ENCODE measurements around the gene OTOG.

OTOG gene

DNA sequence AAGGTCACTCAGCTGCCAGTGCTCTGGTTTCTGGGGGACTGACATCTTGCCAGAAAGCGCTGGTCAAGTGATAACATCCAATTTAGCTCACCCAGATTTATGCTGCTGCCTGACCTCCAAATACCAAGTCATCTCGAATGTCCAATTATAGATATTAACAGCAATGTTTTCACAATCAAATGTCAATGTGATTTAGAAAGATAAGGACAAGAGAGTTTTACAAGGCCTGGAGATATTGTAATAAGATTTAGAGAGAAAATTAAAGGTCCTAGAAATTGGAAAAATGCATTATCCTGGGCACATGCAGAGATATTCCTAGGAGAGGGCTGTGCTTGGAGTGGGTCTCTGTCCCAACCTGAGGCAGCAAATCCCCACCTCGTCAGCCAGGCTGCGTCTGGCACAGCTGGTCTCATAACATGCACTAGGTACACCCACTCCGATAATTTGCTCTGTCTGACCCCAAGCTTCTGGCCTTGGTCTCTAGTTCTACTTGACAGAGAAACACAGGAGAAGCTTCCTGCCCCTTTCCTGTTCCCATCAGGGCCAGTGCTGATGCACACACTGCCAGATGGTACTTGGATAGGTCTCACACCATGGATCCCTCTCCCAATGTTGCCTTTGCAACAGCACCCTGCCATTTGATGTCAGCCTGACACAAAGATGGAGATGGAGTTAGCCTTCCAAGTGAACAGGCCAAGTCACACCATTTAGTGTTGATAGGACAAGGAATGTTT, 31.4 kb upstream of the OTOG start:
- Histone ChIP-seq H3K27ac (ENCODE audit: low read length) (no peak overlapping the region), H3K4me1 (ENCODE audit: insufficient read depth, low read length) (no peaks in the 10 kb centered on the region), H4K20me1 (ENCODE audit: insufficient read depth, low read length) (no peaks in the 10 kb centered on the region), H3K4me2 (ENCODE audit: insufficient read depth, low read length) (no peak overlapping the region), H3K79me2 (ENCODE audit: insufficient read depth, low read length) (no peaks in the 10 kb centered on the region), H3K9me3 (ENCODE audit: insufficient read depth, low read length, severe bottlenecking) (no peaks in the 10 kb centered on the region), H3K4me3 (ENCODE audit: low read depth in 1 of 2, low read length in 2 of 2) (no peak overlapping the region), H3K36me3 (ENCODE audit: insufficient read depth, low read length) (no peaks in the 10 kb centered on the region), H2AFZ (ENCODE audit: low read depth, low read length) (no peak overlapping the region), H3K9ac (ENCODE audit: low read depth, low read length) (no peak overlapping the region), H3K27me3 (ENCODE audit: insufficient read depth, low read length, poor library complexity) (peaks cover 15% of the 10 kb centered on the region)
- DNase-seq (no peak), ATAC-seq (ENCODE audit: insufficient read depth, low read depth) (no peak)
- TF ChIP-seq, protein P1, sequence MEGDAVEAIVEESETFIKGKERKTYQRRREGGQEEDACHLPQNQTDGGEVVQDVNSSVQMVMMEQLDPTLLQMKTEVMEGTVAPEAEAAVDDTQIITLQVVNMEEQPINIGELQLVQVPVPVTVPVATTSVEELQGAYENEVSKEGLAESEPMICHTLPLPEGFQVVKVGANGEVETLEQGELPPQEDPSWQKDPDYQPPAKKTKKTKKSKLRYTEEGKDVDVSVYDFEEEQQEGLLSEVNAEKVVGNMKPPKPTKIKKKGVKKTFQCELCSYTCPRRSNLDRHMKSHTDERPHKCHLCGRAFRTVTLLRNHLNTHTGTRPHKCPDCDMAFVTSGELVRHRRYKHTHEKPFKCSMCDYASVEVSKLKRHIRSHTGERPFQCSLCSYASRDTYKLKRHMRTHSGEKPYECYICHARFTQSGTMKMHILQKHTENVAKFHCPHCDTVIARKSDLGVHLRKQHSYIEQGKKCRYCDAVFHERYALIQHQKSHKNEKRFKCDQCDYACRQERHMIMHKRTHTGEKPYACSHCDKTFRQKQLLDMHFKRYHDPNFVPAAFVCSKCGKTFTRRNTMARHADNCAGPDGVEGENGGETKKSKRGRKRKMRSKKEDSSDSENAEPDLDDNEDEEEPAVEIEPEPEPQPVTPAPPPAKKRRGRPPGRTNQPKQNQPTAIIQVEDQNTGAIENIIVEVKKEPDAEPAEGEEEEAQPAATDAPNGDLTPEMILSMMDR (IDR thresholded peaks at IDR 0.05; ENCODE audit: borderline replicate concordance, extremely low read depth, low read length, poor library complexity, severe bottlenecking), result no peak
- TF ChIP-seq EZH2 (IDR thresholded peaks at IDR 0.05; ENCODE audit: borderline replicate concordance, low read depth, low read length, severe bottlenecking), result no peak

DNA sequence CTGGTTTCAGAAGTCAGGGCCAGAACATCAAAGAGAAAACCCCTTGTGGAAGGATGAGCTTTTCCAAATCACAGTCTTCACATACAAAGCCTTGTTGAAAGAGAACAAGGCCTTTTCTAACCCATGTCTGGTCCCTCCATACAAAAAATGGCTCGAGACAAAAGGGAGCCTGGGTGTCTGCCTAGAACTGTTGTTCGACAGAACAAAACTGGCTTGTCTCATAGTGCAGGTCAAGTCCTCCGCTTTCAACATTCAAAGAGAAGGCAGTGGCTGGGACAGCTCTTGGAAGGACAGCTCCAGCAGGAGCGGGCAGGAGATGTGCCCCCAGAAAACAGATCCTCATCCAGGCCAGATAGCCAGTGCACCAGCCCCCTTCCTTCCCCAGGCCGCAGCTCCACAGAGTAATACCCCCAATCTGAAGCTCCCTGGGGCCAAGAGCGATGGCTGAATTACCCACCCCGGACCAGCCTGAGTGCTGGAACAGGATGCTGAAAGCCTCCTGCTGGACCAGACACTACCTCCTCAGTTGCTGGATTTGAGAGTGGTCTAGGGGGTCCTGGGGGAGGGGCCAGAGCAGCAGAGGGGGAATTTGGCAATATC, 30.4 kb upstream of the OTOG start:
- Histone ChIP-seq H3K9ac (ENCODE audit: low read depth, low read length) (no peak overlapping the region), H3K27ac (ENCODE audit: low read length) (no peak overlapping the region), H4K20me1 (ENCODE audit: insufficient read depth, low read length) (no peaks in the 10 kb centered on the region), H3K79me2 (ENCODE audit: insufficient read depth, low read length) (no peaks in the 10 kb centered on the region), H2AFZ (ENCODE audit: low read depth, low read length) (no peak overlapping the region), H3K4me2 (ENCODE audit: insufficient read depth, low read length) (no peak overlapping the region), H3K4me1 (ENCODE audit: insufficient read depth, low read length) (no peaks in the 10 kb centered on the region), H3K36me3 (ENCODE audit: insufficient read depth, low read length) (no peaks in the 10 kb centered on the region), H3K27me3 (ENCODE audit: insufficient read depth, low read length, poor library complexity) (peaks cover 11% of the 10 kb centered on the region), H3K9me3 (ENCODE audit: insufficient read depth, low read length, severe bottlenecking) (no peaks in the 10 kb centered on the region), H3K4me3 (ENCODE audit: low read depth in 1 of 2, low read length in 2 of 2) (no peak overlapping the region)
- DNase-seq, result no peak
- no peak for ATAC-seq (ENCODE audit: insufficient read depth, low read depth)
- TF ChIP-seq EZH2 (IDR thresholded peaks at IDR 0.05; ENCODE audit: borderline replicate concordance, low read depth, low read length, severe bottlenecking), result no peak
- TF ChIP-seq, protein P1 (IDR thresholded peaks at IDR 0.05; ENCODE audit: borderline replicate concordance, extremely low read depth, low read length, poor library complexity, severe bottlenecking), result no peak

DNA sequence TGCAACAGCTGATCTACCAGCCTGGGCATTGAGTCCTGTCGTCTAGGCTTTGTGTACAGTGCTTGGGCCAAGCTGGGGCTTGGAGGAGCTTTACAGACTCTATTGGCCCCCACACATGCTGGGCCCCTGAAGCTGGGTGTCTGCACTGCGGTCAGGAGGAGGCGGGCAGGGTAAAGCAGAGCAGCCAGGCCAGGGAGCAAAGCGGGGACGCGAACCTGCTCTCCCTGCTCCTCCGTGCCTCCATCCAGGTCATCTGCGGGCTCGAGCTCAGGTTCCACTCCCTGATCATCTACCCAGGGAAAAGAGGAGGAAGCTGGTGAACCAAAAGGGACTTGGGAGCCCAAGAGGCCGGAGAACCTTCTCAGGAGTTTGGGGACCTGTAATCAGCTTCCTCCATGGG, 29.9 kb upstream of the OTOG start:
- no peaks in the 10 kb centered on the region for H3K36me3 ChIP-seq (ENCODE audit: insufficient read depth, low read length)
- no peaks in the 10 kb centered on the region for H4K20me1 ChIP-seq (ENCODE audit: insufficient read depth, low read length)
- no peak for ATAC-seq (ENCODE audit: insufficient read depth, low read depth)
- no peak overlapping the region for H3K4me3 ChIP-seq (ENCODE audit: low read depth in 1 of 2, low read length in 2 of 2)
- no peaks in the 10 kb centered on the region for H3K9me3 ChIP-seq (ENCODE audit: insufficient read depth, low read length, severe bottlenecking)
- no peak for DNase-seq
- H3K79me2 ChIP-seq (ENCODE audit: insufficient read depth, low read length), result no peaks in the 10 kb centered on the region
- H3K4me2 ChIP-seq (ENCODE audit: insufficient read depth, low read length), result no peak overlapping the region
- H3K27ac ChIP-seq (ENCODE audit: low read length), result no peak overlapping the region
- H3K27me3 ChIP-seq (ENCODE audit: insufficient read depth, low read length, poor library complexity), result peaks cover 11% of the 10 kb centered on the region
- H3K4me1 ChIP-seq (ENCODE audit: insufficient read depth, low read length), result no peaks in the 10 kb centered on the region
- H2AFZ ChIP-seq (ENCODE audit: low read depth, low read length), result no peak overlapping the region
- no peak overlapping the region for H3K9ac ChIP-seq (ENCODE audit: low read depth, low read length)
- TF ChIP-seq, protein P1 (IDR thresholded peaks at IDR 0.05; ENCODE audit: borderline replicate concordance, extremely low read depth, low read length, poor library complexity, severe bottlenecking), result no peak
- TF ChIP-seq EZH2 (IDR thresholded peaks at IDR 0.05; ENCODE audit: borderline replicate concordance, low read depth, low read length, severe bottlenecking), result no peak
